ENCODE results near the gene KLRK1. TPM values are rescaled to one million over a fixed set of nuclear protein-coding genes. Genes with fewer than 3 reads are reported as not detected.
A peak's percentile ranks its signal among the peaks of the same experiment; 100 is the strongest.
"Not testable (repeated sequence)": the region's sequence is repeated elsewhere in the genome, so short reads cannot be mapped to it uniquely, and the experiment has no call there.

The KLRK1 gene
- total RNA-seq, 2 donors from 2014 or later, result 0.28 to 0.59 TPM

DNA sequence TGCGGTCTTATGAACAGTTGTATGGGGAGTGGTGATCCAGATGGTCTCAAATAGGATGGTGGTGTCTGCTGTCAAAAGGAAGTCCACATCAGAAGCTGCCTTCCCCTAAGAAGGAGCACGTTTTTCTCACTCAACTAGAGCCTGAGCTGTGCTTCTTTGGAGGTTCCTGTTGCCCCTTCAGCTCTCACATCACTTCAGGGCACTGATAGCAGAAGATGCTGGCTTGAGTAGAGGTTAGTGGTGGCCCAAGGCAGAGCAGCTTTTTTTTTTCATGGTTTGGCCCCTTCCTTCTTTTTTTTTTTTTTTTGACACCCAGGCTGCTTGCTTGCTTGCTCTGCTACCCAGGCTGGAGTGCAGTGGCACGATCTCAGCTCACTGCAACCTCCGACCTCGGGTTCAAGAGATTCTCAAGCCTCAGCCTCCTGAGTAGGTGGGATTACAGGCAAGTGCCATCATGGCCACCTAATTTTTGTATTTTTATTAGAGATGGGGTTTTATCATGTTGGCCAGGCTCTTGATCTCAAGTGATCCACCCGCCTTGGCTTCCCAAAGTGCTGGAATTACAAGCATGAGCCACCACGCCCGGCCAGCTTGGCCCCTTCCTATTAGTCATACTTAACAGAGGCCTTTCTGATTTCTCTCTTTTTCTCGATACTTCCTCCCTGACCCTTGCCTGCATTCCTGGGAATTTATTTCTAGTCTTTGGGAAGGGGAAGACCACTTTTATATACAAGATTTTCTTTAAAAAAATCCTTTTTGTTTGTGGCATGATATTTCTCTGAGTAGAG lies 50.6 kb downstream of the KLRK1 start:
- no peaks in the 10 kb centered on the region for H3K36me3 ChIP-seq
- H3K4me3 ChIP-seq, result no peak overlapping the region
- H3K4me1 ChIP-seq, result no peaks in the 10 kb centered on the region
- DNase-seq (ENCODE audit: low spot score), result no peak
- H3K27ac ChIP-seq, result no peak overlapping the region
- H3K27me3 ChIP-seq, result no peaks in the 10 kb centered on the region
- TF ChIP-seq, protein P1, sequence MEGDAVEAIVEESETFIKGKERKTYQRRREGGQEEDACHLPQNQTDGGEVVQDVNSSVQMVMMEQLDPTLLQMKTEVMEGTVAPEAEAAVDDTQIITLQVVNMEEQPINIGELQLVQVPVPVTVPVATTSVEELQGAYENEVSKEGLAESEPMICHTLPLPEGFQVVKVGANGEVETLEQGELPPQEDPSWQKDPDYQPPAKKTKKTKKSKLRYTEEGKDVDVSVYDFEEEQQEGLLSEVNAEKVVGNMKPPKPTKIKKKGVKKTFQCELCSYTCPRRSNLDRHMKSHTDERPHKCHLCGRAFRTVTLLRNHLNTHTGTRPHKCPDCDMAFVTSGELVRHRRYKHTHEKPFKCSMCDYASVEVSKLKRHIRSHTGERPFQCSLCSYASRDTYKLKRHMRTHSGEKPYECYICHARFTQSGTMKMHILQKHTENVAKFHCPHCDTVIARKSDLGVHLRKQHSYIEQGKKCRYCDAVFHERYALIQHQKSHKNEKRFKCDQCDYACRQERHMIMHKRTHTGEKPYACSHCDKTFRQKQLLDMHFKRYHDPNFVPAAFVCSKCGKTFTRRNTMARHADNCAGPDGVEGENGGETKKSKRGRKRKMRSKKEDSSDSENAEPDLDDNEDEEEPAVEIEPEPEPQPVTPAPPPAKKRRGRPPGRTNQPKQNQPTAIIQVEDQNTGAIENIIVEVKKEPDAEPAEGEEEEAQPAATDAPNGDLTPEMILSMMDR (IDR thresholded peaks at IDR 0.05), result no peak
- H3K9me3 ChIP-seq, result no peaks in the 10 kb centered on the region

DNA sequence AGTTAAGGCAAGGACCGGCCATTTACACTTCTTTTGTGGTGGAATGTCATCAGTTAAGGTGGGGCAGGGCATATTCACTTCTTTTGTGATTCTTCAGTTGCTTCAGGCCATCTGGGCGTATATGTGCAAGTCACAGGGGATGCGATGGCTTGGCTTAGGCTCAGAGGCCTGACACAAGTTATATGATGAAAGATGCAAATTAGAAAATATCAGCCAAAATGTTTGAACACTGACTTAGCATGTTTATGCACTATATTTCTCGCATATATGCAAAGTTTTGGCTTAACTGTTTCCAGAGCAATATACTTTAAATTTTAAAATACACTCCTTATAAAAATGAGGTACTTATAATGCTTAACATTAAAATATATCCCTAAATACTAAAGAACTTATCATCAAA lies 51.4 kb downstream of the KLRK1 start:
- H3K27ac ChIP-seq; H3K36me3 ChIP-seq; H3K27me3 ChIP-seq; H3K4me1 ChIP-seq; H3K9me3 ChIP-seq; H3K4me3 ChIP-seq; DNase-seq (ENCODE audit: low spot score): not testable (repeated sequence)

DNA sequence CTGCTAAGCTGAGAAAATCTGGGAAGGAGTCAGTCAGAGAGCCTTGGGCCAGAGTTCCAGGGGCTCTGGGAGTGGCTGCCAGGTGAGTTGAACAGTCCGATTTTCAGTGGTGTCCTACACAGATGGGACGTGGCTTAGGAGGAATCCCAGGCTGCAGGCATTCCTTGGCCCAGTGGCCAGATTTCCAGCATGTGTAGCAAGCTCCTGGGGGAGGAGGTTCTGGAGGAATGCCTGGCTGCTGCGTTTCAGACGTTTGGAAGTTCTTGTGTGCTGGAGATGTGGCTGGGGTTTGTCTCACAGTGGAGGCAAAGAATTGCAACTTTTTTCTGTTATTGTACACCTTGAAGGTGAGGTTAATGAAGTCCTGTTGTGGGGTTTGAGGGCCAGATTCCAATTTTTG lies 53.6 kb downstream of the KLRK1 start:
- H3K27me3 ChIP-seq; H3K4me1 ChIP-seq; DNase-seq (ENCODE audit: low spot score): not testable (repeated sequence)

DNA sequence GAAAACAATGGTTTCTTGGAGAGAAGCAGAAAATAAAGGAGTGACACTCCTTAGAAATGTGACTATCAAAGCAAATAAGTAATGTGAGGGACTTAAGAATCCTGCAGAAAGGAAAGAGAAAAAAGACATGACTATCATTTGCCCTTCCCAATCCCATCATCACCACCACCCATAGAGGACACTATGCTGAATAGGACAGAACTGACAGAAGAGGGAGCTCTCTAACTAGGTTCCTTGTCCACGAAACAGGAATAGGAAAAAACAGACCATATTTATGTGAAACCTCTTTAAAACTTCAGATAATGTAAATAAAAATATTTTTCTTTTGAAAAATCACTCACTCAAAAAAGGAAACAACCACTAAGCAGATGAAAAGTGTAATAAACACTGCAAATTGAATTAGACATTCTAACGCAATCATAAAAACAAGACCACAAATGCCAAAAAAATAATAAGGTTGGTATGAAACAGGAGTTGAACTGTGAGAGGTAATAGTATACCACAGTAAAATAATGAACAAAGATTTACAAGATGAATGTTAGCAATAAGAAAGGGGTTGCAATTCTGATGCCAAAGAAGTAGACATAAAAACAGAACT lies 58.1 kb downstream of the KLRK1 start:
- Histone ChIP-seq H3K36me3 (no peaks in the 10 kb centered on the region), H3K27me3 (no peaks in the 10 kb centered on the region), H3K9me3 (no peaks in the 10 kb centered on the region), H3K27ac (no peak overlapping the region), H3K4me1 (no peaks in the 10 kb centered on the region), H3K4me3 (no peak overlapping the region)
- TF ChIP-seq, protein P1 (IDR thresholded peaks at IDR 0.05), result peak; percentile 12 to 67
- DNase-seq (ENCODE audit: low spot score), result no peak

More for the DNA sequence above, 53.6 kb downstream of the KLRK1 start:
- H3K36me3 ChIP-seq, H3K27ac ChIP-seq, H3K4me3 ChIP-seq, H3K9me3 ChIP-seq: not testable (repeated sequence)

DNA sequence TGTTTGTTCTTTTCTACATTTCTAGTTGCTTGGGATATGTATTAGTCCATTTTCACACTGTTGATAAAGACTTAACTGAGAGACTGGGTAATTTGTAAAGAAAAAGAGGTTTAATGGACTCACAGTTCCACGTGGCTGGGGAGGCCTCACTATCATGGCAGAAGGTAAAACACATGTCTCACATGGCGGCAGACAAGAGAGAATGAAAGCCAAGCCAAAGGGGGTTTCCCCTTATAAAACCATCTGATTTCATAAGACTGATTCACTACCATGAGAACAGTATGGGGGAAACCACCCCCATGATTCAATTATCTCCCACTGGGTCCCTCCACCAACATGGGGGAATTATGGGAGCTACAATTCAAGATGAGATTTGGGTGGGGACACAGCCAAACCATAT lies 61.1 kb downstream of the KLRK1 start:
- H3K9me3 ChIP-seq; H3K36me3 ChIP-seq; DNase-seq (ENCODE audit: low spot score); H3K27ac ChIP-seq; H3K4me1 ChIP-seq; H3K4me3 ChIP-seq; H3K27me3 ChIP-seq: not testable (repeated sequence)

Other genes starting within 250 kb of the KLRK1 start
- gene OLR1, start 217.9 kb downstream of the KLRK1 start, total RNA-seq, result 1 to 10 TPM; 1.6 to 2.5 TPM
- under 1 TPM in 1 of 2 donors, not detected in 1; 0.51 TPM for gene TMEM52B, start 211.0 kb downstream of the KLRK1 start, total RNA-seq
- 100 to 1,000 TPM; 180 to 335 TPM for gene GABARAPL1, start 177.2 kb downstream of the KLRK1 start, total RNA-seq
- under 1 TPM; 0.82 to 0.94 TPM for gene KLRD1, start 82.2 kb downstream of the KLRK1 start, total RNA-seq
- not detected for gene KLRC4, start 19.7 kb upstream of the KLRK1 start, total RNA-seq
- not detected for gene KLRC3, start 30.6 kb upstream of the KLRK1 start, total RNA-seq
- gene KLRC2, start 46.0 kb upstream of the KLRK1 start, total RNA-seq, result not detected
- gene KLRC1, start 63.3 kb upstream of the KLRK1 start, total RNA-seq, result under 1 TPM in 1 of 2 donors, not detected in 1; 0.24 TPM
- not detected for gene EIF2S3B, start 115.8 kb upstream of the KLRK1 start, total RNA-seq
- 1 to 10 TPM; 5.5 to 6.2 TPM for gene MAGOHB, start 223.6 kb upstream of the KLRK1 start, total RNA-seq